ENCODE results near the gene GYPC. TPM values are rescaled to one million over a fixed set of nuclear protein-coding genes. Genes with fewer than 3 reads are reported as not detected.

The GYPC gene
- total RNA-seq, 1 donor from 2014 or later, result 41.4 TPM

- no peak for TF ChIP-seq CTCF (IDR thresholded peaks at IDR 0.05; ENCODE audit: unreplicated experiment)
- Mint-ChIP-seq H3K4me1 (no peaks in the 10 kb centered on the region), H3K9me3 (peaks cover 14% of the 10 kb centered on the region), H3K4me3 (no peak overlapping the region), H3K36me3 (peaks cover 21% of the 10 kb centered on the region), H3K27me3 (ENCODE audit: low read depth) (no peaks in the 10 kb centered on the region), H3K27ac (no peak overlapping the region)
- DNase-seq (ENCODE audit: low spot score in 2 of 2, unreplicated experiment in 2 of 2), result no peak
Observed at GRCh38 chr2:126672980-126673605, 17.1 kb downstream of the GYPC start.

GRCh38 chr2:126674075-126674744 lies 18.3 kb downstream of the GYPC start:
- no peaks in the 10 kb centered on the region for H3K4me1 Mint-ChIP-seq
- H3K27ac Mint-ChIP-seq, result no peak overlapping the region
- H3K36me3 Mint-ChIP-seq, result peaks cover 21% of the 10 kb centered on the region
- H3K27me3 Mint-ChIP-seq (ENCODE audit: low read depth), result no peaks in the 10 kb centered on the region
- DNase-seq (ENCODE audit: low spot score in 2 of 2, unreplicated experiment in 2 of 2), result no peak
- no peak for TF ChIP-seq CTCF (IDR thresholded peaks at IDR 0.05; ENCODE audit: unreplicated experiment)
- no peak overlapping the region for H3K4me3 Mint-ChIP-seq
- H3K9me3 Mint-ChIP-seq, result peaks cover 14% of the 10 kb centered on the region

- no peaks in the 10 kb centered on the region for H3K4me1 Mint-ChIP-seq
- no peak overlapping the region for H3K4me3 Mint-ChIP-seq
Observed at GRCh38 chr2:126675637-126676036, 19.7 kb downstream of the GYPC start.

GRCh38 chr2:126676221-126677175 lies 20.5 kb downstream of the GYPC start:
- H3K27ac Mint-ChIP-seq, result no peak overlapping the region
- H3K27me3 Mint-ChIP-seq (ENCODE audit: low read depth), result no peaks in the 10 kb centered on the region
- H3K4me1 Mint-ChIP-seq, result no peaks in the 10 kb centered on the region

More at GRCh38 chr2:126675637-126676036, 19.7 kb downstream of the GYPC start:
- Mint-ChIP-seq H3K27me3 (ENCODE audit: low read depth) (no peaks in the 10 kb centered on the region), H3K36me3 (peaks cover 21% of the 10 kb centered on the region), H3K27ac (no peak overlapping the region), H3K9me3 (peaks cover 14% of the 10 kb centered on the region)
- DNase-seq (ENCODE audit: low spot score in 2 of 2, unreplicated experiment in 2 of 2), result no peak
- TF ChIP-seq CTCF (IDR thresholded peaks at IDR 0.05; ENCODE audit: unreplicated experiment), result no peak

More at GRCh38 chr2:126676221-126677175, 20.5 kb downstream of the GYPC start:
- Mint-ChIP-seq H3K36me3 (peaks cover 21% of the 10 kb centered on the region), H3K9me3 (peaks cover 14% of the 10 kb centered on the region), H3K4me3 (no peak overlapping the region)
- DNase-seq (ENCODE audit: low spot score in 2 of 2, unreplicated experiment in 2 of 2), result no peak
- no peak for TF ChIP-seq CTCF (IDR thresholded peaks at IDR 0.05; ENCODE audit: unreplicated experiment)
